Psoas muscle (tissue), 8 donors: ENCODE results near the gene SRSF5. TPM values are rescaled to one million over a fixed set of nuclear protein-coding genes. Genes with fewer than 3 reads are reported as not detected.

Source experiments
- ATAC-seq, 4 donors: fragments of 200-7000 bp; cut with Tn5 transposase; one replicate each; pipeline ENCODE4 v1.9.1; 2020; ENCODE audit warnings: moderate library complexity in 3 of 4, mild to moderate bottlenecking in 2 of 4
- DNase-seq, 2 donors: peaks; one replicate each; pipeline ENCODE4 v3.0.0-alpha.2; 2020
- H3K27ac ChIP-seq: fragments of 200-600 bp; one replicate; pipeline ENCODE4 v1.8.0; 2022
- H3K27me3 ChIP-seq, 3 donors: fragments of 200-600 bp in 1 of 3; one replicate each; pipeline versions ENCODE4 v1.6.1 to v1.8.0; 2013 to 2022; ENCODE audit warnings: low read length in 2 of 3, mild to moderate bottlenecking in 2 of 3, moderate library complexity in 1 of 3; ENCODE audit not compliant: insufficient read depth in 3 of 3
- H3K36me3 ChIP-seq, 2 donors: fragments of 200-600 bp in 1 of 2; one replicate each; pipeline versions ENCODE4 v1.6.1 to v1.8.0; 2013 to 2022; ENCODE audit warnings: low read depth in 1 of 2, mild to moderate bottlenecking in 1 of 2, moderate library complexity in 1 of 2; ENCODE audit not compliant: insufficient read depth in 1 of 2
- H3K4me1 ChIP-seq: fragments of 200-600 bp; one replicate; pipeline ENCODE4 v1.8.0; 2022
- H3K4me3 ChIP-seq: fragments of 200-600 bp; one replicate; pipeline ENCODE4 v1.8.0; 2022; ENCODE audit warnings: mild to moderate bottlenecking
- H3K9me3 ChIP-seq: fragments of 200-600 bp; one replicate; pipeline ENCODE4 v1.8.0; 2022
- WGBS, 3 donors: extraction: QIAGEN DNeasy Blood & Tissue Kit; methylation state at CpG; one replicate each; pipeline versions ENCODE4 v1.1.6 to v1.1.7; 2013; 5-methylcytosine and 5-hydroxymethylcytosine counted together
- intact Hi-C, 2 donors: fragments of 100-400 bp; cut with DNase I; formaldehyde crosslinking; loops; one replicate each; pipeline versions ENCODE4 v1.11.0 to v1.14.2; 2022
- polyA plus RNA-seq, 3 donors: library from polyadenylated mRNA; stranded (reverse); fragments of 200-250 nt; gene quantifications; one replicate each; pipeline ENCODE4 v1.2.3, GENCODE V29; 2013
- total RNA-seq, 4 donors: library from RNA; stranded (reverse); fragmentation: NEBNext Ultra II Directional in 2 of 4; extraction: Animal tissue kit (Norgen Biotek cat#: 25700) in 2 of 4; gene quantifications; one replicate each; pipeline versions ENCODE4 v1.2.1 to v1.2.4, GENCODE V29; 2021 to 2023
- TF ChIP-seq, protein P1 (sequence below): fragments of 200-600 bp; IDR thresholded peaks from one replicate; pipeline ENCODE4 v1.8.0; 2022; ENCODE audit warnings: antibody characterized with exemption
- donor health status: healthy with polysubstance abuse.
- donor health status: DM: no; HTN: no; CAD: no; lungs with moderate emphysema.
- donor health status: Bipolar disorder and iron deficiency.
- donor health status: healthy.
- donor health status: DM: yes; HTN: yes; CAD: no.
- donor health status: DM: no; HTN: no; CAD: no.
- donor health status: DM: no; HTN: no; CAD: no.
- donor health status: DM: yes; HTN: yes; CAD: no.

The SRSF5 gene
- total and polyA plus RNA-seq, 7 donors = 72.7 to 171 (median 103) TPM

DNA sequence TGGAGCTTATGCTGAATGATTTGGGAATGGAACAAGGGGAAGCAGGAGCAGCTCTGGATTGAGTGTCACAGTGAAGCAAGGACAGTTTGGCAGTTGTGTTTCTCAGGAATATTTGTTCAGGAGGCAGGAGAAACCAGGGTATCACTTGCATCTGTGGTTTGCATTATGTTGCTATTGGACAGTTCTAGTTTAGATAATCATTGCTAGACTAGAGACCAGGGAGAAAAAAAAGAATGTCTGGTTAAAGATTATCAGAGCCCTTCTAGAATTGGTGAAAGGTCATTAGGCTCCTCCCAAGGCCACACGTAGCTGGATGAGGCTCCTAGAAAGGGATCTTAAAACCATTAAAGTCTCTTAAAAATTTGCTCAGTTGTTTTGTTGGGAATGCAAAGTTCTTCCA, 17.0 kb upstream of the SRSF5 start:
- 66 to 83% (median 77%) methylated on average over 1 of the region's 1 CpG for WGBS, 3 donors
- H3K36me3 ChIP-seq = no peaks in the 10 kb centered on the region
- no peak for ATAC-seq
- intact Hi-C loops = no loop called here
- no peak overlapping the region for H3K4me3 ChIP-seq
- no peak overlapping the region for H3K27ac ChIP-seq
- TF ChIP-seq, protein P1, sequence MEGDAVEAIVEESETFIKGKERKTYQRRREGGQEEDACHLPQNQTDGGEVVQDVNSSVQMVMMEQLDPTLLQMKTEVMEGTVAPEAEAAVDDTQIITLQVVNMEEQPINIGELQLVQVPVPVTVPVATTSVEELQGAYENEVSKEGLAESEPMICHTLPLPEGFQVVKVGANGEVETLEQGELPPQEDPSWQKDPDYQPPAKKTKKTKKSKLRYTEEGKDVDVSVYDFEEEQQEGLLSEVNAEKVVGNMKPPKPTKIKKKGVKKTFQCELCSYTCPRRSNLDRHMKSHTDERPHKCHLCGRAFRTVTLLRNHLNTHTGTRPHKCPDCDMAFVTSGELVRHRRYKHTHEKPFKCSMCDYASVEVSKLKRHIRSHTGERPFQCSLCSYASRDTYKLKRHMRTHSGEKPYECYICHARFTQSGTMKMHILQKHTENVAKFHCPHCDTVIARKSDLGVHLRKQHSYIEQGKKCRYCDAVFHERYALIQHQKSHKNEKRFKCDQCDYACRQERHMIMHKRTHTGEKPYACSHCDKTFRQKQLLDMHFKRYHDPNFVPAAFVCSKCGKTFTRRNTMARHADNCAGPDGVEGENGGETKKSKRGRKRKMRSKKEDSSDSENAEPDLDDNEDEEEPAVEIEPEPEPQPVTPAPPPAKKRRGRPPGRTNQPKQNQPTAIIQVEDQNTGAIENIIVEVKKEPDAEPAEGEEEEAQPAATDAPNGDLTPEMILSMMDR = no peak
- no peaks in the 10 kb centered on the region for H3K4me1 ChIP-seq
- no peak for DNase-seq
- no peaks in the 10 kb centered on the region for H3K27me3 ChIP-seq
- no peaks in the 10 kb centered on the region for H3K9me3 ChIP-seq

GRCh38 chr14:69750495-69750894, 16.4 kb upstream of the SRSF5 start:
- Histone ChIP-seq H3K36me3 (no peaks in the 10 kb centered on the region), H3K27ac (no peak overlapping the region), H3K9me3 (no peaks in the 10 kb centered on the region), H3K4me1 (no peaks in the 10 kb centered on the region), H3K27me3 (no peaks in the 10 kb centered on the region), H3K4me3 (no peak overlapping the region)
- intact Hi-C loops = no loop called here
- no peak for DNase-seq
- TF ChIP-seq, protein P1 = no peak
- ATAC-seq = no peak
- WGBS, 3 donors = 93 to 94% (median 94%) methylated on average over 2 of the region's 2 CpGs

- 52 to 71% (median 62%) methylated on average over 1 of the region's 1 CpG for WGBS, 3 donors
- intact Hi-C loops = no loop called here
Observed at GRCh38 chr14:69752773-69753172, 14.2 kb upstream of the SRSF5 start.

DNA sequence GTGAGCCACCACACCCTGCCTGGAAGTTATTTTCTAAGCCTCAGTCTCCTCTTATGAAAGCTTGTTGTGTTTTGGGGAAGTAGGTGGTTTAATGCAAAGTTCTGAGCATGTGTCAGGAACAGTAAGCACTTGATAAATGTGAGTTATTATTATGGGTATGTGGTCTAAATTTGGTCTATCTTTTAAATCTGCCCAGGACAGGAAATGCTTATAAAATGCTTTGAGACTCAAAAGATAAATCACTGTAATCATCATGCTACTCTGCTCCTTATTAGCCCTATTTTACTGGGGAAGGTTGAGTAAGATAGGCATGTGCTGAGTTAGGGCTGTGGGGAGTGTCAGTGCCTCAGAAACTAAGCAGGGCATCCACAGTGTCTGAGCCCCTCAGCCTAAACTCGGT, 13.1 kb upstream of the SRSF5 start:
- TF ChIP-seq, protein P1 = no peak
- Histone ChIP-seq H3K27ac (no peak overlapping the region), H3K36me3 (no peaks in the 10 kb centered on the region), H3K4me1 (no peaks in the 10 kb centered on the region), H3K4me3 (no peak overlapping the region), H3K27me3 (no peaks in the 10 kb centered on the region), H3K9me3 (no peaks in the 10 kb centered on the region)
- intact Hi-C loops = no loop called here
- no peak for ATAC-seq
- DNase-seq = no peak
- 88 to 96% (median 89%) methylated on average over 1 of the region's 1 CpG for WGBS, 3 donors

More at GRCh38 chr14:69752773-69753172, 14.2 kb upstream of the SRSF5 start:
- H3K27ac ChIP-seq = no peak overlapping the region
- H3K27me3 ChIP-seq = no peaks in the 10 kb centered on the region
- no peaks in the 10 kb centered on the region for H3K4me1 ChIP-seq
- ATAC-seq (no peak), DNase-seq (no peak)
- no peaks in the 10 kb centered on the region for H3K36me3 ChIP-seq
- TF ChIP-seq, protein P1 = no peak
- no peak overlapping the region for H3K4me3 ChIP-seq
- no peaks in the 10 kb centered on the region for H3K9me3 ChIP-seq

DNA sequence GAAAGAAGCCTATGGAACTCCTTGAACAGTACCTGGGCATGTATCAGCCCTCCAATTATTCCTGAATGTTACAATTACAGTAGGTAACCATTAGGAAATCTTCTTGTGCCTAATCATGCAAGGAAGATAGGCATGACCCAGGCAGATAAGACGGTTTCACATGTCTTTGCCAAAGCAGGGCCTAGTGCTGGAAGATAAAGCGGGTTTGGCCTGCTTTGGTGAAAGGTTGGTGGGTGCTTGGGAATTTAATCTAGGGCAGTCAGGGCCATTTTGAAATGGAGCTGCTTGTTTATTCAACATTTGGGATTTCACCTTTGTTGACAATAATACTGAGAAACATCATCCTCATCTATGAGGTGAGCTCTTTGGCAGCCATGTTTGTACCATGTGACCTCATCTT, 12.5 kb upstream of the SRSF5 start:
- no peak for ATAC-seq
- Histone ChIP-seq H3K4me1 (no peaks in the 10 kb centered on the region), H3K9me3 (no peaks in the 10 kb centered on the region), H3K27me3 (no peaks in the 10 kb centered on the region), H3K27ac (no peak overlapping the region), H3K4me3 (no peak overlapping the region), H3K36me3 (no peaks in the 10 kb centered on the region)
- TF ChIP-seq, protein P1 = no peak
- intact Hi-C loops = no loop called here
- 63 to 95% (median 95%) methylated on average over 2 of the region's 2 CpGs for WGBS, 3 donors
- DNase-seq = no peak
